NB4 (cell line): ENCODE data around the gene HOXC13.

Experiments
- CTCF ChIP-seq: IDR thresholded peaks from one replicate; pipeline ENCODE4 v1.5.1; 2012; ENCODE audit warnings: low read depth, low read length
- MAX ChIP-seq: IDR thresholded peaks from 2 replicates; pipeline ENCODE4 v1.6.1; 2011; ENCODE audit warnings: low read depth, low read length
- POLR2A ChIP-seq: IDR thresholded peaks from 2 replicates; pipeline ENCODE4 v1.6.1; 2011; ENCODE audit warnings: mild to moderate bottlenecking; ENCODE audit not compliant: insufficient read length; ENCODE audit errors: extremely low read depth

DNA sequence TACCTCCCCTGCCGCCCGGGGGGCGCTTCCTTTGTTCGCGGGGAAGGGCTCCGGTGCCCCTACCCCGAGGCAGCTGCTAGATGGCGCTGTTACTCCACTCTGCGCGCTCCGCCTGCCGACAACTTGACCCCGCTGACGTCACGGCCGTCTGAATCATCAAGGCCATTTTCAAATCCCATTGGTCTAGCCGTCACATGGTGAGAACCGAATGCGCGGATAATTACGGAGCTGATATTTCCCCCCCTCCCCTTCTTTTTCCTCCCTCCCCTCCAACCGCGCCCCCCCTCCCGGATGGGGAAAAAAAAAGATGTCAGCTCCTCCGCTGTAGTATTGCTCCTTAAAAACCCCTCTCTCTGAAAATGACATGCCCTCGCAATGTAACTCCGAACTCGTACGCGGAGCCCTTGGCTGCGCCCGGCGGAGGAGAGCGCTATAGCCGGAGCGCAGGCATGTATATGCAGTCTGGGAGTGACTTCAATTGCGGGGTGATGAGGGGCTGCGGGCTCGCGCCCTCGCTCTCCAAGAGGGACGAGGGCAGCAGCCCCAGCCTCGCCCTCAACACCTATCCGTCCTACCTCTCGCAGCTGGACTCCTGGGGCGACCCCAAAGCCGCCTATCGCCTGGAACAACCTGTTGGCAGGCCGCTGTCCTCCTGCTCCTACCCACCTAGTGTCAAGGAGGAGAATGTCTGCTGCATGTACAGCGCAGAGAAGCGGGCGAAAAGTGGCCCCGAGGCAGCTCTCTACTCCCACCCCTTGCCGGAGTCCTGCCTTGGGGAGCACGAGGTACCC is 46.5 kb downstream of the HOXC13 start, which contains the start of gene HOXC10:
- TF ChIP-seq CTCF = peak; percentile 69
- TF ChIP-seq POLR2A = no peak
- TF ChIP-seq MAX = peak; percentile 87
